Measurements from ENCODE around the gene IL16.

The IL16 gene

GRCh38 chr15:81182756-81183438, 13.8 kb upstream of the IL16 start:
- DNase-seq (ENCODE audit: insufficient read length, low spot score) = no peak
- FAIRE-seq = no peak
- no peak for TF ChIP-seq CTCF (IDR thresholded peaks at IDR 0.05; ENCODE audit: insufficient read depth, missing control alignments)

GRCh38 chr15:81183439-81183775, 13.3 kb upstream of the IL16 start:
- DNase-seq (ENCODE audit: insufficient read length, low spot score) (no peak), FAIRE-seq (no peak)
- TF ChIP-seq CTCF (IDR thresholded peaks at IDR 0.05; ENCODE audit: insufficient read depth, missing control alignments) = no peak

- no peak for DNase-seq (ENCODE audit: insufficient read length, low spot score)
- FAIRE-seq = no peak
- TF ChIP-seq CTCF (IDR thresholded peaks at IDR 0.05; ENCODE audit: insufficient read depth, missing control alignments) = no peak
Measured at GRCh38 chr15:81184188-81184587, 12.5 kb upstream of the IL16 start.

GRCh38 chr15:81185631-81186295, 10.9 kb upstream of the IL16 start:
- TF ChIP-seq CTCF (IDR thresholded peaks at IDR 0.05; ENCODE audit: insufficient read depth, missing control alignments) = no peak
- no peak for FAIRE-seq
- no peak for DNase-seq (ENCODE audit: insufficient read length, low spot score)

- no peak for DNase-seq (ENCODE audit: insufficient read length, low spot score)
- TF ChIP-seq CTCF (IDR thresholded peaks at IDR 0.05; ENCODE audit: insufficient read depth, missing control alignments) = no peak
- FAIRE-seq = no peak
Measured at GRCh38 chr15:81188354-81188753, 8.3 kb upstream of the IL16 start.

- no peak for TF ChIP-seq CTCF (IDR thresholded peaks at IDR 0.05; ENCODE audit: insufficient read depth, missing control alignments)
- FAIRE-seq = no peak
- DNase-seq (ENCODE audit: insufficient read length, low spot score) = no peak
Measured at GRCh38 chr15:81189583-81190283, 6.9 kb upstream of the IL16 start.

Data from D721Med (cell line).